Glutamatergic neuron (in vitro differentiated cells): ENCODE results near the gene OR4D2. TPM values are rescaled to one million over a fixed set of nuclear protein-coding genes. Genes with fewer than 3 reads are reported as not detected.
"Not testable (repeated sequence)": the region's sequence is repeated elsewhere in the genome, so short reads cannot be mapped to it uniquely, and the experiment has no call there.

Experiments
- DNase-seq: peaks from one replicate; pipeline ENCODE4 v3.0.0; 2022
- H3K27ac Mint-ChIP-seq: one replicate; pipeline ENCODE4 v1.8.0; 2020; ENCODE audit warnings: mild to moderate bottlenecking, mixed read lengths, inconsistent platforms; ENCODE audit not compliant: unreplicated experiment
- H3K27me3 Mint-ChIP-seq: one replicate; pipeline ENCODE4 v1.8.0; 2020; ENCODE audit warnings: mild to moderate bottlenecking, moderate library complexity, mixed read lengths, inconsistent platforms; ENCODE audit not compliant: unreplicated experiment
- H3K36me3 Mint-ChIP-seq: one replicate; pipeline ENCODE4 v1.8.0; 2020; ENCODE audit warnings: mild to moderate bottlenecking, mixed read lengths, inconsistent platforms; ENCODE audit not compliant: unreplicated experiment
- H3K4me1 Mint-ChIP-seq: one replicate; pipeline ENCODE4 v1.8.0; 2020; ENCODE audit warnings: mild to moderate bottlenecking, low read depth, mixed read lengths, inconsistent platforms; ENCODE audit not compliant: unreplicated experiment
- H3K4me3 Mint-ChIP-seq: one replicate; pipeline ENCODE4 v1.8.0; 2020; ENCODE audit warnings: mild to moderate bottlenecking, mixed read lengths, inconsistent platforms; ENCODE audit not compliant: unreplicated experiment
- H3K9me3 Mint-ChIP-seq: one replicate; pipeline ENCODE4 v1.8.0; 2020; ENCODE audit warnings: mild to moderate bottlenecking, moderate library complexity, mixed read lengths, inconsistent platforms; ENCODE audit not compliant: unreplicated experiment
- CTCF ChIP-seq: fragments of 200-600 bp; sonication (generic); IDR thresholded peaks from one replicate; pipeline ENCODE4 v1.5.0; 2021; ENCODE audit not compliant: partially characterized antibody, unreplicated experiment
- total RNA-seq: library from RNA; stranded (reverse); fragmentation: NEBNext Ultra II Directional; extraction: Animal tissue kit (Norgen Biotek cat#: 25700); gene quantifications from one replicate; pipeline ENCODE4 v1.2.1, GENCODE V29; 2021; ENCODE audit not compliant: unreplicated experiment

Gene OR4D2
- total RNA-seq, 1 donor from 2014 or later = not detected

GRCh38 chr17:58127846-58128245 lies 38.9 kb upstream of the OR4D2 start:
- peaks cover 2% of the 10 kb centered on the region for H3K27me3 Mint-ChIP-seq
- no peaks in the 10 kb centered on the region for H3K4me1 Mint-ChIP-seq
- no peaks in the 10 kb centered on the region for H3K9me3 Mint-ChIP-seq
- H3K36me3 Mint-ChIP-seq = no peaks in the 10 kb centered on the region
- no peak for TF ChIP-seq CTCF
- no peak overlapping the region for H3K4me3 Mint-ChIP-seq
- no peak overlapping the region for H3K27ac Mint-ChIP-seq
- no peak for DNase-seq

- H3K36me3 Mint-ChIP-seq, DNase-seq, H3K4me3 Mint-ChIP-seq, H3K27ac Mint-ChIP-seq, H3K27me3 Mint-ChIP-seq, H3K4me1 Mint-ChIP-seq, H3K9me3 Mint-ChIP-seq: not testable (repeated sequence)
Observed at GRCh38 chr17:58132697-58133096, 34.1 kb upstream of the OR4D2 start.

- no peak for DNase-seq
- no peaks in the 10 kb centered on the region for H3K27me3 Mint-ChIP-seq
Observed at GRCh38 chr17:58136669-58137279, 30.0 kb upstream of the OR4D2 start.

GRCh38 chr17:58141505-58141904 lies 25.3 kb upstream of the OR4D2 start:
- Mint-ChIP-seq H3K36me3 (peaks cover 16% of the 10 kb centered on the region), H3K4me3 (no peak overlapping the region), H3K4me1 (no peaks in the 10 kb centered on the region), H3K9me3 (peaks cover 6% of the 10 kb centered on the region), H3K27ac (no peak overlapping the region), H3K27me3 (peaks cover 4% of the 10 kb centered on the region)
- no peak for DNase-seq
- TF ChIP-seq CTCF = no peak

More at GRCh38 chr17:58136669-58137279, 30.0 kb upstream of the OR4D2 start:
- no peak for TF ChIP-seq CTCF
- H3K36me3 Mint-ChIP-seq = peaks cover 5% of the 10 kb centered on the region
- H3K9me3 Mint-ChIP-seq = peaks cover 3% of the 10 kb centered on the region
- no peaks in the 10 kb centered on the region for H3K4me1 Mint-ChIP-seq
- H3K4me3 Mint-ChIP-seq = no peak overlapping the region
- H3K27ac Mint-ChIP-seq = no peak overlapping the region

GRCh38 chr17:58143335-58143734 lies 23.4 kb upstream of the OR4D2 start:
- DNase-seq = not testable (repeated sequence)
- peaks cover 16% of the 10 kb centered on the region for H3K36me3 Mint-ChIP-seq

GRCh38 chr17:58144801-58145200 lies 22.0 kb upstream of the OR4D2 start:
- no peak overlapping the region for H3K27ac Mint-ChIP-seq
- H3K27me3 Mint-ChIP-seq = peaks cover 4% of the 10 kb centered on the region
- no peak for TF ChIP-seq CTCF
- no peak for DNase-seq
- H3K4me3 Mint-ChIP-seq = no peak overlapping the region
- H3K36me3 Mint-ChIP-seq = peaks cover 16% of the 10 kb centered on the region
- peaks cover 6% of the 10 kb centered on the region for H3K9me3 Mint-ChIP-seq
- no peaks in the 10 kb centered on the region for H3K4me1 Mint-ChIP-seq

More at GRCh38 chr17:58143335-58143734, 23.4 kb upstream of the OR4D2 start:
- not testable (repeated sequence) for H3K4me1 Mint-ChIP-seq, H3K9me3 Mint-ChIP-seq, H3K4me3 Mint-ChIP-seq, H3K27ac Mint-ChIP-seq, H3K27me3 Mint-ChIP-seq
